ENCODE results near the gene DDR2.

DNA sequence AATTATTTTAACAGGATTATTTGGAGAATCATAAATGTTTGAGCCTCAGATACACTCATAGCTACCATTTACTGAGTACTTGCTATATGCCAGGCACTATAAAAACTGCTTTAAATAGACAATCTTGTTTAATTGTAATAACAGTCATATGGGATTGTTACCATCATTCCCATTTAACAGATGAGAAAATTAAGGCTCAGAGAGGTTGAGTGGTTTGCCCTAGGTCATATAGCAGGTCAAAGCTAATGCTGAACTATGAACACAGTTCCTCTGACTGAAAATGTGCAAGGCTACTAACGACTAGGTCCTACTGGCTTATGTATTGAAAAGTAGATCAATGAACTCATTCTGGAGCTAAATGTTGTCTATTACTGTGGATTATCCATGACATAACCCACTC, 63.4 kb downstream of the DDR2 start:
- TF ChIP-seq EP300 (IDR thresholded peaks at IDR 0.05) = no peak
- TF ChIP-seq, protein P1, sequence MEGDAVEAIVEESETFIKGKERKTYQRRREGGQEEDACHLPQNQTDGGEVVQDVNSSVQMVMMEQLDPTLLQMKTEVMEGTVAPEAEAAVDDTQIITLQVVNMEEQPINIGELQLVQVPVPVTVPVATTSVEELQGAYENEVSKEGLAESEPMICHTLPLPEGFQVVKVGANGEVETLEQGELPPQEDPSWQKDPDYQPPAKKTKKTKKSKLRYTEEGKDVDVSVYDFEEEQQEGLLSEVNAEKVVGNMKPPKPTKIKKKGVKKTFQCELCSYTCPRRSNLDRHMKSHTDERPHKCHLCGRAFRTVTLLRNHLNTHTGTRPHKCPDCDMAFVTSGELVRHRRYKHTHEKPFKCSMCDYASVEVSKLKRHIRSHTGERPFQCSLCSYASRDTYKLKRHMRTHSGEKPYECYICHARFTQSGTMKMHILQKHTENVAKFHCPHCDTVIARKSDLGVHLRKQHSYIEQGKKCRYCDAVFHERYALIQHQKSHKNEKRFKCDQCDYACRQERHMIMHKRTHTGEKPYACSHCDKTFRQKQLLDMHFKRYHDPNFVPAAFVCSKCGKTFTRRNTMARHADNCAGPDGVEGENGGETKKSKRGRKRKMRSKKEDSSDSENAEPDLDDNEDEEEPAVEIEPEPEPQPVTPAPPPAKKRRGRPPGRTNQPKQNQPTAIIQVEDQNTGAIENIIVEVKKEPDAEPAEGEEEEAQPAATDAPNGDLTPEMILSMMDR (IDR thresholded peaks at IDR 0.05) = no peak
- TF ChIP-seq POLR2A (IDR thresholded peaks at IDR 0.05) = no peak
